ENCODE measurements around the gene ZBTB21.

GRCh38 chr21:42056996-42057689 lies 47.0 kb upstream of the ZBTB21 start:
- TF ChIP-seq CTCF (IDR thresholded peaks at IDR 0.05) (no peak), EZH2 (IDR thresholded peaks at IDR 0.05) (no peak), EZH2phosphoT487 (IDR thresholded peaks at IDR 0.05) (no peak)

Measured in neural progenitor cell (in vitro differentiated cells).